K562 (cell line): Measurements from ENCODE around the gene DOCK4. TPM values are rescaled to one million over a fixed set of nuclear protein-coding genes. Genes with fewer than 3 reads are reported as not detected.

Experiments
- COPS2 ChIP-seq: fragments of 450-650 bp; conservative IDR thresholded peaks from 2 replicates; pipeline ENCODE4 v1.6.1; 2016; ENCODE audit warnings: mild to moderate bottlenecking, moderate library complexity
- HOXB6 ChIP-seq: fragments of 250-450 bp; sonication (Bioruptor Pico); IDR thresholded peaks from 2 replicates; pipeline ENCODE4 v1.5.1; 2022; ENCODE audit warnings: mild to moderate bottlenecking, borderline replicate concordance
- NFRKB ChIP-seq: fragments of 450-650 bp; IDR thresholded peaks from 2 replicates; pipeline ENCODE4 v1.6.1; 2016; ENCODE audit warnings: low read depth
- PCBP2 ChIP-seq: fragments of 200-400 bp; formaldehyde crosslinking; IDR thresholded peaks from 2 replicates; pipeline ENCODE4 v1.6.1; 2018; ENCODE audit warnings: low read length, low read depth, mild to moderate bottlenecking, moderate library complexity; ENCODE audit not compliant: poor library complexity, severe bottlenecking
- polyA plus RNA-seq, 8 experiments: library from polyadenylated mRNA; depleted of rRNA in 4 of 8; stranded (reverse) in 5 of 8; unstranded in 3 of 8; fragments of >200 nt; fragmentation: Nextera tagmentation in 2 of 8; fragmentation: Illumina TruSeq in 1 of 8; extraction: Ambion mirVana in 2 of 8; extraction: Trizol in 1 of 8; gene quantifications; 2 replicates each; pipeline versions ENCODE4 v1.2.1 to v1.2.3, GENCODE V29; 2011 to 2014; ENCODE audit warnings: inconsistent platforms in 1 of 8, missing spikeins in 1 of 8
- total RNA-seq, 7 experiments: library from RNA; depleted of rRNA in 6 of 7; stranded (reverse); fragments of >200 nt in 6 of 7; fragmentation: Illumina TruSeq in 2 of 7; extraction: Trizol in 2 of 7; gene quantifications; 2 replicates each; pipeline versions ENCODE4 v1.2.1 to v1.2.3, GENCODE V29; 2011 to 2021; ENCODE audit warnings: low replicate concordance in 1 of 7
- TF ChIP-seq, protein P1 (sequence below): fragments of 200-600 bp; sonication (generic); IDR thresholded peaks from one replicate; pipeline ENCODE4 v1.6.1; 2012; ENCODE audit warnings: mild to moderate bottlenecking, low read depth, low read length, inconsistent platforms
- TF ChIP-seq, protein P2 (sequence below): fragments of 450-650 bp; IDR thresholded peaks from 2 replicates; pipeline ENCODE4 v1.6.1; 2016; ENCODE audit warnings: low read depth
- TF ChIP-seq, protein P3 (sequence below): fragments of 450-650 bp; IDR thresholded peaks from 2 replicates; pipeline ENCODE4 v1.6.1; 2016

DOCK4 gene
- total and polyA plus RNA-seq, 9 of the 15 experiments (the other 6 are each of a cell fraction or from before 2014, with no cell fraction given) = 0.42 to 5.7 (median 2.3) TPM

GRCh38 chr7:112121318-112121717, 84.9 kb downstream of the DOCK4 start (continued):
- TF ChIP-seq, protein P1, sequence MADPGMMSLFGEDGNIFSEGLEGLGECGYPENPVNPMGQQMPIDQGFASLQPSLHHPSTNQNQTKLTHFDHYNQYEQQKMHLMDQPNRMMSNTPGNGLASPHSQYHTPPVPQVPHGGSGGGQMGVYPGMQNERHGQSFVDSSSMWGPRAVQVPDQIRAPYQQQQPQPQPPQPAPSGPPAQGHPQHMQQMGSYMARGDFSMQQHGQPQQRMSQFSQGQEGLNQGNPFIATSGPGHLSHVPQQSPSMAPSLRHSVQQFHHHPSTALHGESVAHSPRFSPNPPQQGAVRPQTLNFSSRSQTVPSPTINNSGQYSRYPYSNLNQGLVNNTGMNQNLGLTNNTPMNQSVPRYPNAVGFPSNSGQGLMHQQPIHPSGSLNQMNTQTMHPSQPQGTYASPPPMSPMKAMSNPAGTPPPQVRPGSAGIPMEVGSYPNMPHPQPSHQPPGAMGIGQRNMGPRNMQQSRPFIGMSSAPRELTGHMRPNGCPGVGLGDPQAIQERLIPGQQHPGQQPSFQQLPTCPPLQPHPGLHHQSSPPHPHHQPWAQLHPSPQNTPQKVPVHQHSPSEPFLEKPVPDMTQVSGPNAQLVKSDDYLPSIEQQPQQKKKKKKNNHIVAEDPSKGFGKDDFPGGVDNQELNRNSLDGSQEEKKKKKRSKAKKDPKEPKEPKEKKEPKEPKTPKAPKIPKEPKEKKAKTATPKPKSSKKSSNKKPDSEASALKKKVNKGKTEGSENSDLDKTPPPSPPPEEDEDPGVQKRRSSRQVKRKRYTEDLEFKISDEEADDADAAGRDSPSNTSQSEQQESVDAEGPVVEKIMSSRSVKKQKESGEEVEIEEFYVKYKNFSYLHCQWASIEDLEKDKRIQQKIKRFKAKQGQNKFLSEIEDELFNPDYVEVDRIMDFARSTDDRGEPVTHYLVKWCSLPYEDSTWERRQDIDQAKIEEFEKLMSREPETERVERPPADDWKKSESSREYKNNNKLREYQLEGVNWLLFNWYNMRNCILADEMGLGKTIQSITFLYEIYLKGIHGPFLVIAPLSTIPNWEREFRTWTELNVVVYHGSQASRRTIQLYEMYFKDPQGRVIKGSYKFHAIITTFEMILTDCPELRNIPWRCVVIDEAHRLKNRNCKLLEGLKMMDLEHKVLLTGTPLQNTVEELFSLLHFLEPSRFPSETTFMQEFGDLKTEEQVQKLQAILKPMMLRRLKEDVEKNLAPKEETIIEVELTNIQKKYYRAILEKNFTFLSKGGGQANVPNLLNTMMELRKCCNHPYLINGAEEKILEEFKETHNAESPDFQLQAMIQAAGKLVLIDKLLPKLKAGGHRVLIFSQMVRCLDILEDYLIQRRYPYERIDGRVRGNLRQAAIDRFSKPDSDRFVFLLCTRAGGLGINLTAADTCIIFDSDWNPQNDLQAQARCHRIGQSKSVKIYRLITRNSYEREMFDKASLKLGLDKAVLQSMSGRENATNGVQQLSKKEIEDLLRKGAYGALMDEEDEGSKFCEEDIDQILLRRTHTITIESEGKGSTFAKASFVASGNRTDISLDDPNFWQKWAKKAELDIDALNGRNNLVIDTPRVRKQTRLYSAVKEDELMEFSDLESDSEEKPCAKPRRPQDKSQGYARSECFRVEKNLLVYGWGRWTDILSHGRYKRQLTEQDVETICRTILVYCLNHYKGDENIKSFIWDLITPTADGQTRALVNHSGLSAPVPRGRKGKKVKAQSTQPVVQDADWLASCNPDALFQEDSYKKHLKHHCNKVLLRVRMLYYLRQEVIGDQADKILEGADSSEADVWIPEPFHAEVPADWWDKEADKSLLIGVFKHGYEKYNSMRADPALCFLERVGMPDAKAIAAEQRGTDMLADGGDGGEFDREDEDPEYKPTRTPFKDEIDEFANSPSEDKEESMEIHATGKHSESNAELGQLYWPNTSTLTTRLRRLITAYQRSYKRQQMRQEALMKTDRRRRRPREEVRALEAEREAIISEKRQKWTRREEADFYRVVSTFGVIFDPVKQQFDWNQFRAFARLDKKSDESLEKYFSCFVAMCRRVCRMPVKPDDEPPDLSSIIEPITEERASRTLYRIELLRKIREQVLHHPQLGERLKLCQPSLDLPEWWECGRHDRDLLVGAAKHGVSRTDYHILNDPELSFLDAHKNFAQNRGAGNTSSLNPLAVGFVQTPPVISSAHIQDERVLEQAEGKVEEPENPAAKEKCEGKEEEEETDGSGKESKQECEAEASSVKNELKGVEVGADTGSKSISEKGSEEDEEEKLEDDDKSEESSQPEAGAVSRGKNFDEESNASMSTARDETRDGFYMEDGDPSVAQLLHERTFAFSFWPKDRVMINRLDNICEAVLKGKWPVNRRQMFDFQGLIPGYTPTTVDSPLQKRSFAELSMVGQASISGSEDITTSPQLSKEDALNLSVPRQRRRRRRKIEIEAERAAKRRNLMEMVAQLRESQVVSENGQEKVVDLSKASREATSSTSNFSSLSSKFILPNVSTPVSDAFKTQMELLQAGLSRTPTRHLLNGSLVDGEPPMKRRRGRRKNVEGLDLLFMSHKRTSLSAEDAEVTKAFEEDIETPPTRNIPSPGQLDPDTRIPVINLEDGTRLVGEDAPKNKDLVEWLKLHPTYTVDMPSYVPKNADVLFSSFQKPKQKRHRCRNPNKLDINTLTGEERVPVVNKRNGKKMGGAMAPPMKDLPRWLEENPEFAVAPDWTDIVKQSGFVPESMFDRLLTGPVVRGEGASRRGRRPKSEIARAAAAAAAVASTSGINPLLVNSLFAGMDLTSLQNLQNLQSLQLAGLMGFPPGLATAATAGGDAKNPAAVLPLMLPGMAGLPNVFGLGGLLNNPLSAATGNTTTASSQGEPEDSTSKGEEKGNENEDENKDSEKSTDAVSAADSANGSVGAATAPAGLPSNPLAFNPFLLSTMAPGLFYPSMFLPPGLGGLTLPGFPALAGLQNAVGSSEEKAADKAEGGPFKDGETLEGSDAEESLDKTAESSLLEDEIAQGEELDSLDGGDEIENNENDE = no peak
- TF ChIP-seq PCBP2 (no peak), NFRKB (no peak), HOXB6 (no peak), COPS2 (no peak)
- TF ChIP-seq, protein P2, sequence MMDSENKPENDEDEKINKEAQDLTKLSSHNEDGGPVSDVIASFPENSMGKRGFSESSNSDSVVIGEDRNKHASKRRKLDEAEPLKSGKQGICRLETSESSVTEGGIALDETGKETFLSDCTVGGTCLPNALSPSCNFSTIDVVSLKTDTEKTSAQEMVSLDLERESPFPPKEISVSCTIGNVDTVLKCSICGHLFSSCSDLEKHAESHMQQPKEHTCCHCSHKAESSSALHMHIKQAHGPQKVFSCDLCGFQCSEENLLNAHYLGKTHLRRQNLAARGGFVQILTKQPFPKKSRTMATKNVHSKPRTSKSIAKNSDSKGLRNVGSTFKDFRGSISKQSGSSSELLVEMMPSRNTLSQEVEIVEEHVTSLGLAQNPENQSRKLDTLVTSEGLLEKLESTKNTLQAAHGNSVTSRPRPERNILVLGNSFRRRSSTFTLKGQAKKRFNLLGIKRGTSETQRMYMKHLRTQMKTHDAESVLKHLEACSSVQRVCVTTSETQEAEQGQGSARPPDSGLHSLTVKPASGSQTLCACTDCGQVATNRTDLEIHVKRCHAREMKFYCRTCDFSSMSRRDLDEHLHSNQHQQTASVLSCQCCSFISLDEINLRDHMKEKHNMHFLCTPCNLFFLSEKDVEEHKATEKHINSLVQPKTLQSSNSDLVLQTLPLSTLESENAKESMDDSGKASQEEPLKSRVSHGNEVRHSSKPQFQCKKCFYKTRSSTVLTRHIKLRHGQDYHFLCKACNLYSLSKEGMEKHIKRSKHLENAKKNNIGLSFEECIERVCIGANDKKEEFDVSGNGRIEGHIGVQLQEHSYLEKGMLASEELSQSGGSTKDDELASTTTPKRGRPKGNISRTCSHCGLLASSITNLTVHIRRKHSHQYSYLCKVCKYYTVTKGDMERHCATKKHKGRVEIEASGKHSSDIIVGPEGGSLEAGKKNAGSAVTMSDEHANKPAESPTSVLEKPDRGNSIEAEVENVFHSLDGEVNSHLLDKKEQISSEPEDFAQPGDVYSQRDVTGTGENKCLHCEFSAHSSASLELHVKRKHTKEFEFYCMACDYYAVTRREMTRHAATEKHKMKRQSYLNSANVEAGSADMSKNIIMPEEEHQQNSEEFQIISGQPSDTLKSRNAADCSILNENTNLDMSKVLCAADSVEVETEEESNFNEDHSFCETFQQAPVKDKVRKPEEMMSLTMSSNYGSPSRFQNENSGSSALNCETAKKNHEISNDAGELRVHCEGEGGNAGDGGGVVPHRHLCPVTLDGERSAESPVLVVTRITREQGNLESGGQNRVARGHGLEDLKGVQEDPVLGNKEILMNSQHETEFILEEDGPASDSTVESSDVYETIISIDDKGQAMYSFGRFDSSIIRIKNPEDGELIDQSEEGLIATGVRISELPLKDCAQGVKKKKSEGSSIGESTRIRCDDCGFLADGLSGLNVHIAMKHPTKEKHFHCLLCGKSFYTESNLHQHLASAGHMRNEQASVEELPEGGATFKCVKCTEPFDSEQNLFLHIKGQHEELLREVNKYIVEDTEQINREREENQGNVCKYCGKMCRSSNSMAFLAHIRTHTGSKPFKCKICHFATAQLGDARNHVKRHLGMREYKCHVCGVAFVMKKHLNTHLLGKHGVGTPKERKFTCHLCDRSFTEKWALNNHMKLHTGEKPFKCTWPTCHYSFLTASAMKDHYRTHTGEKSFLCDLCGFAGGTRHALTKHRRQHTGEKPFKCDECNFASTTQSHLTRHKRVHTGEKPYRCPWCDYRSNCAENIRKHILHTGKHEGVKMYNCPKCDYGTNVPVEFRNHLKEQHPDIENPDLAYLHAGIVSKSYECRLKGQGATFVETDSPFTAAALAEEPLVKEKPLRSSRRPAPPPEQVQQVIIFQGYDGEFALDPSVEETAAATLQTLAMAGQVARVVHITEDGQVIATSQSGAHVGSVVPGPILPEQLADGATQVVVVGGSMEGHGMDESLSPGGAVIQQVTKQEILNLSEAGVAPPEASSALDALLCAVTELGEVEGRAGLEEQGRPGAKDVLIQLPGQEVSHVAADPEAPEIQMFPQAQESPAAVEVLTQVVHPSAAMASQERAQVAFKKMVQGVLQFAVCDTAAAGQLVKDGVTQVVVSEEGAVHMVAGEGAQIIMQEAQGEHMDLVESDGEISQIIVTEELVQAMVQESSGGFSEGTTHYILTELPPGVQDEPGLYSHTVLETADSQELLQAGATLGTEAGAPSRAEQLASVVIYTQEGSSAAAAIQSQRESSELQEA = no peak
- TF ChIP-seq, protein P3, sequence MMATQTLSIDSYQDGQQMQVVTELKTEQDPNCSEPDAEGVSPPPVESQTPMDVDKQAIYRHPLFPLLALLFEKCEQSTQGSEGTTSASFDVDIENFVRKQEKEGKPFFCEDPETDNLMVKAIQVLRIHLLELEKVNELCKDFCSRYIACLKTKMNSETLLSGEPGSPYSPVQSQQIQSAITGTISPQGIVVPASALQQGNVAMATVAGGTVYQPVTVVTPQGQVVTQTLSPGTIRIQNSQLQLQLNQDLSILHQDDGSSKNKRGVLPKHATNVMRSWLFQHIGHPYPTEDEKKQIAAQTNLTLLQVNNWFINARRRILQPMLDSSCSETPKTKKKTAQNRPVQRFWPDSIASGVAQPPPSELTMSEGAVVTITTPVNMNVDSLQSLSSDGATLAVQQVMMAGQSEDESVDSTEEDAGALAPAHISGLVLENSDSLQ = no peak
